Trophoblast cell (in vitro differentiated cells and primary cell): ENCODE data around the gene TAF13.

Experiments used
- DNase-seq, 2 donors: peaks; one replicate each; pipeline ENCODE4 v3.0.0-alpha.2; 2016
- H2AFZ ChIP-seq: 2 replicates; pipeline ENCODE4 v1.6.1; 2013; ENCODE audit warnings: low read length, moderate library complexity, mild to moderate bottlenecking; ENCODE audit not compliant: insufficient read depth, poor library complexity
- H2AK5ac ChIP-seq: 2 replicates; pipeline ENCODE4 v1.6.1; 2013; ENCODE audit warnings: mild to moderate bottlenecking, low read length
- H2BK120ac ChIP-seq: 2 replicates; pipeline ENCODE4 v1.6.1; 2013; ENCODE audit warnings: low read length, mild to moderate bottlenecking, moderate library complexity; ENCODE audit not compliant: insufficient read depth, poor library complexity
- H2BK12ac ChIP-seq: 2 replicates; pipeline ENCODE4 v1.6.1; 2013; ENCODE audit warnings: mild to moderate bottlenecking, low read length, moderate library complexity
- H2BK5ac ChIP-seq: 2 replicates; pipeline ENCODE4 v1.6.1; 2013; ENCODE audit warnings: low read length, low read depth, moderate library complexity, mild to moderate bottlenecking; ENCODE audit not compliant: poor library complexity
- H3K14ac ChIP-seq: 2 replicates; pipeline ENCODE4 v1.6.1; 2013; ENCODE audit warnings: mild to moderate bottlenecking, low read length
- H3K18ac ChIP-seq: 2 replicates; pipeline ENCODE4 v1.6.1; 2013; ENCODE audit warnings: mild to moderate bottlenecking, low read length
- H3K23ac ChIP-seq: 2 replicates; pipeline ENCODE4 v1.6.1; 2013; ENCODE audit warnings: low read length
- H3K27ac ChIP-seq: 2 replicates; pipeline ENCODE4 v1.5.1; 2013; ENCODE audit warnings: low read depth, mild to moderate bottlenecking, inconsistent platforms, low read length, moderate library complexity
- H3K27me3 ChIP-seq: 2 replicates; pipeline ENCODE4 v1.6.1; 2013; ENCODE audit warnings: inconsistent platforms, mild to moderate bottlenecking, low read length, moderate library complexity; ENCODE audit not compliant: insufficient read depth
- H3K36me3 ChIP-seq, 2 experiments: 1 replicate in 1 of 2; 2 replicates in 1 of 2; pipeline ENCODE4 v1.6.1; 2013; ENCODE audit warnings: low read length in 2 of 2, mild to moderate bottlenecking in 2 of 2, moderate library complexity in 1 of 2; ENCODE audit not compliant: insufficient read depth in 2 of 2, control insufficient read depth in 1 of 2
- H3K4ac ChIP-seq: 2 replicates; pipeline ENCODE4 v1.6.1; 2013; ENCODE audit warnings: low read depth, mild to moderate bottlenecking, low read length, moderate library complexity
- H3K4me1 ChIP-seq, 2 experiments: 1 replicate in 1 of 2; 2 replicates in 1 of 2; pipeline ENCODE4 v1.6.1; 2013; ENCODE audit warnings: low read length in 2 of 2, mild to moderate bottlenecking in 2 of 2, moderate library complexity in 1 of 2; ENCODE audit not compliant: insufficient read depth in 2 of 2, control insufficient read depth in 1 of 2
- H3K4me2 ChIP-seq: 2 replicates; pipeline ENCODE4 v1.6.1; 2013; ENCODE audit warnings: inconsistent platforms, mild to moderate bottlenecking, low read length, moderate library complexity
- H3K4me3 ChIP-seq: 2 replicates; pipeline ENCODE4 v1.5.1; 2013; ENCODE audit warnings: mild to moderate bottlenecking, low read depth, low read length, inconsistent platforms
- H3K79me1 ChIP-seq: one replicate; pipeline ENCODE4 v1.6.1; 2013; ENCODE audit warnings: low read length
- H3K79me2 ChIP-seq: 2 replicates; pipeline ENCODE4 v1.6.1; 2013; ENCODE audit warnings: low read length, mild to moderate bottlenecking; ENCODE audit not compliant: control insufficient read depth, insufficient read depth, poor library complexity
- H3K9ac ChIP-seq: 2 replicates; pipeline ENCODE4 v1.6.1; 2013; ENCODE audit warnings: mild to moderate bottlenecking, low read length
- H3K9me3 ChIP-seq: 2 replicates; pipeline ENCODE4 v1.6.1; 2013; ENCODE audit warnings: low read depth, mild to moderate bottlenecking, control low read depth, inconsistent platforms, low read length; ENCODE audit not compliant: insufficient read depth
- H4K12ac ChIP-seq: 2 replicates; pipeline ENCODE4 v1.6.1; 2013; ENCODE audit warnings: low read depth, mild to moderate bottlenecking, low read length, moderate library complexity
- H4K8ac ChIP-seq: 2 replicates; pipeline ENCODE4 v1.6.1; 2013; ENCODE audit warnings: low read depth, mild to moderate bottlenecking, low read length, moderate library complexity
- H4K91ac ChIP-seq: one replicate; pipeline ENCODE4 v1.6.1; 2013; ENCODE audit warnings: low read depth, mild to moderate bottlenecking, low read length, moderate library complexity
- WGBS: extraction: QIAGEN DNeasy Blood & Tissue Kit; methylation state at CpG from one replicate; pipeline ENCODE4 v1.1.7; 2013; ENCODE audit warnings: missing lambda C conversion rate; ENCODE audit not compliant: insufficient read length, insufficient coverage; ENCODE audit errors: extremely low coverage; 5-methylcytosine and 5-hydroxymethylcytosine counted together

TAF13 gene

GRCh38 chr1:109027841-109028240 lies 48.0 kb downstream of the TAF13 start:
- H3K4me1 ChIP-seq: no peaks in the 10 kb centered on the region
- no peak overlapping the region for H3K9ac ChIP-seq
- H2AFZ ChIP-seq: no peak overlapping the region
- H3K4me3 ChIP-seq: no peak overlapping the region
- no peak overlapping the region for H3K18ac ChIP-seq
- no peak overlapping the region for H3K23ac ChIP-seq
- H3K79me2 ChIP-seq: no peaks in the 10 kb centered on the region
- no peak overlapping the region for H3K4me2 ChIP-seq
- no peak overlapping the region for H3K4ac ChIP-seq
- no peaks in the 10 kb centered on the region for H3K9me3 ChIP-seq
- H3K79me1 ChIP-seq: no peaks in the 10 kb centered on the region
- H2BK5ac ChIP-seq: no peak overlapping the region
- no peak overlapping the region for H4K91ac ChIP-seq
- H2BK12ac ChIP-seq: no peak overlapping the region
- no peak overlapping the region for H4K12ac ChIP-seq
- no peaks in the 10 kb centered on the region for H3K27me3 ChIP-seq
- H3K36me3 ChIP-seq: no peaks in the 10 kb centered on the region
- no peak overlapping the region for H2BK120ac ChIP-seq
- peak in 1 of 2 donors; percentile 4 for DNase-seq
- H4K8ac ChIP-seq: no peak overlapping the region
- H2AK5ac ChIP-seq: no peak overlapping the region
- no peak overlapping the region for H3K27ac ChIP-seq
- no peak overlapping the region for H3K14ac ChIP-seq

GRCh38 chr1:109025694-109026093 lies 50.1 kb downstream of the TAF13 start:
- H3K79me1 ChIP-seq: no peaks in the 10 kb centered on the region
- no peak overlapping the region for H3K9ac ChIP-seq
- no peak overlapping the region for H3K23ac ChIP-seq
- H2AFZ ChIP-seq: no peak overlapping the region
- H2BK12ac ChIP-seq: no peak overlapping the region
- H3K4ac ChIP-seq: no peak overlapping the region
- no peaks in the 10 kb centered on the region for H3K9me3 ChIP-seq
- H3K14ac ChIP-seq: no peak overlapping the region
- no peak overlapping the region for H3K4me2 ChIP-seq
- H3K79me2 ChIP-seq: no peaks in the 10 kb centered on the region
- no peak overlapping the region for H2BK120ac ChIP-seq
- no peak overlapping the region for H2BK5ac ChIP-seq
- H3K4me3 ChIP-seq: no peak overlapping the region
- no CpG with 5 or more reads among the region's 6 CpGs for WGBS
- no peak overlapping the region for H3K18ac ChIP-seq
- no peak overlapping the region for H4K91ac ChIP-seq
- H2AK5ac ChIP-seq: no peak overlapping the region
- no peaks in the 10 kb centered on the region for H3K27me3 ChIP-seq
- no peak overlapping the region for H4K12ac ChIP-seq
- no peak overlapping the region for H3K27ac ChIP-seq
- H3K4me1 ChIP-seq: no peaks in the 10 kb centered on the region
- no peak for DNase-seq
- no peak overlapping the region for H4K8ac ChIP-seq
- H3K36me3 ChIP-seq: no peaks in the 10 kb centered on the region

GRCh38 chr1:109024646-109025045 lies 51.2 kb downstream of the TAF13 start:
- Histone ChIP-seq H2AFZ (no peak overlapping the region), H4K12ac (no peak overlapping the region), H3K14ac (no peak overlapping the region), H3K9me3 (no peaks in the 10 kb centered on the region), H3K79me1 (no peaks in the 10 kb centered on the region), H3K4ac (no peak overlapping the region), H3K27me3 (no peaks in the 10 kb centered on the region), H3K36me3 (no peaks in the 10 kb centered on the region), H3K23ac (no peak overlapping the region), H3K27ac (no peak overlapping the region), H4K91ac (no peak overlapping the region), H3K79me2 (no peaks in the 10 kb centered on the region), H3K4me3 (no peak overlapping the region), H2BK120ac (no peak overlapping the region), H2BK12ac (no peak overlapping the region), H3K4me2 (no peak overlapping the region), H2BK5ac (no peak overlapping the region), H3K18ac (no peak overlapping the region), H2AK5ac (no peak overlapping the region), H3K9ac (no peak overlapping the region), H3K4me1 (no peaks in the 10 kb centered on the region), H4K8ac (no peak overlapping the region)
- no peak for DNase-seq
- WGBS: no CpG with 5 or more reads among the region's 2 CpGs

- no peak overlapping the region for H2BK12ac ChIP-seq
- H3K4me2 ChIP-seq: no peak overlapping the region
- H3K9ac ChIP-seq: no peak overlapping the region
- no peaks in the 10 kb centered on the region for H3K79me1 ChIP-seq
- H3K18ac ChIP-seq: no peak overlapping the region
- H3K4ac ChIP-seq: no peak overlapping the region
- WGBS: no CpG with 5 or more reads among the region's 3 CpGs
- no peaks in the 10 kb centered on the region for H3K27me3 ChIP-seq
- DNase-seq: no peak
- H3K27ac ChIP-seq: no peak overlapping the region
- H4K12ac ChIP-seq: no peak overlapping the region
- no peak overlapping the region for H2BK5ac ChIP-seq
- H4K8ac ChIP-seq: no peak overlapping the region
- H2BK120ac ChIP-seq: no peak overlapping the region
- no peak overlapping the region for H2AFZ ChIP-seq
- H3K23ac ChIP-seq: no peak overlapping the region
- H3K36me3 ChIP-seq: no peaks in the 10 kb centered on the region
- no peak overlapping the region for H4K91ac ChIP-seq
- no peaks in the 10 kb centered on the region for H3K9me3 ChIP-seq
- no peak overlapping the region for H3K14ac ChIP-seq
- no peak overlapping the region for H3K4me3 ChIP-seq
- no peaks in the 10 kb centered on the region for H3K4me1 ChIP-seq
- no peak overlapping the region for H2AK5ac ChIP-seq
- no peaks in the 10 kb centered on the region for H3K79me2 ChIP-seq
Observed at GRCh38 chr1:109020693-109021257, 55.0 kb downstream of the TAF13 start.
